Measurements from ENCODE around the gene GNLY. TPM values are rescaled to one million over a fixed set of nuclear protein-coding genes. Genes with fewer than 3 reads are reported as not detected.

The GNLY gene
- total RNA-seq, 2 donors from 2014 or later = not detected

DNA sequence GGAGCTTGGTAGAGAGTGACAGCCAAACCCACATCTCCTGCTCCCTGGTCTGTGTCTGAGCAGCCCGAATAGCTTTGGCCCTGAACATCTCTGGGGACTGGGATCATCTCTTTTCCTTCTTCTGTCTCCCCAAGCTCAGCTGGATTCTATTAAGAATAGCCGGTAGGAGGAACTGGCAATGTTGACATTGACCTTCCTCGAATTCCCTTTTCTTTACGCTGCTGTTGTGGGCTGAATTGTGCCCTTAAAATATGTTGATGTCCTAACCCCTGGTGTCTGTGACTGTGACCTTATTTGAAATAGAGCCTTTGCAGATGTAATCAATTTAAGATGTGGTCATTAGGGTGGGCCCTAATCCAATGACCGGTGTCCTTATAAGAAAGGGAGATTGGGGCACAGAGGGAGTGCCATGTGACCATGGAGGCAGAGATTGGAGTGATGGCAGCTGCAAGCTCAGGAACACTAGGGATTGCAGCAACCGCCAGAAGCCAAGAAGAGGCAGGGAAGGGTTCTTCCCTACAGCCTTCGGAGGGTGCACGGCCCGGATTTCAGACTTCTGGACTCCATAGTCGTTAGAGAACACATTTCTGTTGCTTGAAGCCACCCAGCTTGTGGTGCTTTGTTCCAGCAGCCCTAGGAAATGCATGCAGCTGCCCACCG is 20.3 kb upstream of the GNLY start:
- no peaks in the 10 kb centered on the region for H3K4me1 ChIP-seq (ENCODE audit: control insufficient read depth, insufficient read depth, low read length)
- DNase-seq = no peak
- no peaks in the 10 kb centered on the region for H3K27me3 Mint-ChIP-seq (ENCODE audit: insufficient read depth)
- no peak overlapping the region for H3K27ac ChIP-seq (ENCODE audit: low read depth, low read length)
- no peak overlapping the region for H3K4me3 Mint-ChIP-seq
- WGBS, 2 experiments (ENCODE audit: insufficient coverage in 1 of 2, insufficient read length in 1 of 2) = 90 to 92% methylated on average over 8 to 11 of the region's 11 CpGs
- TF ChIP-seq, protein P1, sequence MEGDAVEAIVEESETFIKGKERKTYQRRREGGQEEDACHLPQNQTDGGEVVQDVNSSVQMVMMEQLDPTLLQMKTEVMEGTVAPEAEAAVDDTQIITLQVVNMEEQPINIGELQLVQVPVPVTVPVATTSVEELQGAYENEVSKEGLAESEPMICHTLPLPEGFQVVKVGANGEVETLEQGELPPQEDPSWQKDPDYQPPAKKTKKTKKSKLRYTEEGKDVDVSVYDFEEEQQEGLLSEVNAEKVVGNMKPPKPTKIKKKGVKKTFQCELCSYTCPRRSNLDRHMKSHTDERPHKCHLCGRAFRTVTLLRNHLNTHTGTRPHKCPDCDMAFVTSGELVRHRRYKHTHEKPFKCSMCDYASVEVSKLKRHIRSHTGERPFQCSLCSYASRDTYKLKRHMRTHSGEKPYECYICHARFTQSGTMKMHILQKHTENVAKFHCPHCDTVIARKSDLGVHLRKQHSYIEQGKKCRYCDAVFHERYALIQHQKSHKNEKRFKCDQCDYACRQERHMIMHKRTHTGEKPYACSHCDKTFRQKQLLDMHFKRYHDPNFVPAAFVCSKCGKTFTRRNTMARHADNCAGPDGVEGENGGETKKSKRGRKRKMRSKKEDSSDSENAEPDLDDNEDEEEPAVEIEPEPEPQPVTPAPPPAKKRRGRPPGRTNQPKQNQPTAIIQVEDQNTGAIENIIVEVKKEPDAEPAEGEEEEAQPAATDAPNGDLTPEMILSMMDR (conservative IDR thresholded peaks at IDR 0.05) = no peak
- no peak overlapping the region for H3K4me3 ChIP-seq (ENCODE audit: low read length)
- no peaks in the 10 kb centered on the region for H3K27me3 ChIP-seq (ENCODE audit: control insufficient read depth, insufficient read depth, low read length, poor library complexity, severe bottlenecking)
- no peak overlapping the region for H3K9ac ChIP-seq (ENCODE audit: extremely low read depth, low read length, poor library complexity, severe bottlenecking)
- H3K27ac Mint-ChIP-seq = no peak overlapping the region
- H3K4me1 Mint-ChIP-seq = peaks cover 10% of the 10 kb centered on the region
- no peaks in the 10 kb centered on the region for H3K36me3 Mint-ChIP-seq (ENCODE audit: low read depth)
- H3K9me3 ChIP-seq (ENCODE audit: control insufficient read depth, low read length) = no peaks in the 10 kb centered on the region
- H3K36me3 ChIP-seq (ENCODE audit: control insufficient read depth, insufficient read depth, low read length) = no peaks in the 10 kb centered on the region
- no peaks in the 10 kb centered on the region for H3K9me3 Mint-ChIP-seq

DNA sequence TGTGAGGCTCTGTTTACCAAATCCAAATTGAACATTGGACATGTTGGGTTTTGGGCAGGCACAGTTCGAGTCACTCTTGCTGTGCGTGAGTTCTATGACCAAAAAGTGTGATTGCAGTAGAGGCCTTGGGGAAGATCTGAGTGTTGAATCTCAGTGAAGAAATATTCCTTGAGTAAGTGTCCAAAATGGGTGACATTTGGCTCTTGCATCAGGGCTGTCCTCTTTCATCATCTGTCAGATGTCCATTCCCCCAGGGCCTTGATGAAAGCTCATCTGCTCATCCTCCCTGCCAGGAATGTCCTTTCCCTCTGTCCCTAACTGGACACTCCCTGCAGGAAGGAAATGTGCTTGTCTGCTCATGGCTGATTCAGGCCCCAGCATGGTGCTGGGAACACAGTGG is 19.7 kb upstream of the GNLY start:
- no peaks in the 10 kb centered on the region for H3K36me3 Mint-ChIP-seq (ENCODE audit: low read depth)
- H3K27ac Mint-ChIP-seq = no peak overlapping the region
- H3K36me3 ChIP-seq (ENCODE audit: control insufficient read depth, insufficient read depth, low read length) = no peaks in the 10 kb centered on the region
- no peaks in the 10 kb centered on the region for H3K27me3 Mint-ChIP-seq (ENCODE audit: insufficient read depth)
- H3K9me3 ChIP-seq (ENCODE audit: control insufficient read depth, low read length) = no peaks in the 10 kb centered on the region
- H3K27me3 ChIP-seq (ENCODE audit: control insufficient read depth, insufficient read depth, low read length, poor library complexity, severe bottlenecking) = no peaks in the 10 kb centered on the region
- peaks cover 9% of the 10 kb centered on the region for H3K4me1 Mint-ChIP-seq
- TF ChIP-seq, protein P1 (conservative IDR thresholded peaks at IDR 0.05) = no peak
- no peaks in the 10 kb centered on the region for H3K4me1 ChIP-seq (ENCODE audit: control insufficient read depth, insufficient read depth, low read length)
- no peaks in the 10 kb centered on the region for H3K9me3 Mint-ChIP-seq
- H3K27ac ChIP-seq (ENCODE audit: low read depth, low read length) = no peak overlapping the region
- 94 to 100% methylated on average over 2 of the region's 2 CpGs for WGBS, 2 experiments (ENCODE audit: insufficient coverage in 1 of 2, insufficient read length in 1 of 2)
- no peak overlapping the region for H3K4me3 ChIP-seq (ENCODE audit: low read length)
- no peak overlapping the region for H3K4me3 Mint-ChIP-seq
- no peak for DNase-seq
- no peak overlapping the region for H3K9ac ChIP-seq (ENCODE audit: extremely low read depth, low read length, poor library complexity, severe bottlenecking)

DNA sequence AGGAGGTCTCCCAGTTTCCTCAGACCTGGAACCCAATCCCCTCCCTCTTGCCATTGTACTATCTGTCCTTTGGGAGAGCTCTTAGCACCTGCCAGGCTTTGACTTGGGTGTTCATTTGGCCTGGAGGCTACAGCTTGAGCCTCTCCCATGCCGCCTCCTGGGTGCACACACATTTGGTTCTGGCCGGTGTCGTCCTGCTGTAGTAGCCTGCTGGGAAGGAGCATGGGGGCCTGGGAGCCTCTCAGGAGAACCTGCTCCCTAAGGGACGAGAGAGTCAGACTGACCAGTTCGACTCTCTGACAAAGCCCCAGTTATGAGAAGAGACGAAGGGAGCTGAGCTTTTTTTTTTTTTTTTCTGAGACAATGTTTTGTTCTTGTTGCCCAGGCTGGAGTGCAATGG is 18.7 kb upstream of the GNLY start:
- Histone ChIP-seq H3K36me3 (ENCODE audit: control insufficient read depth, insufficient read depth, low read length) (no peaks in the 10 kb centered on the region), H3K9ac (ENCODE audit: extremely low read depth, low read length, poor library complexity, severe bottlenecking) (no peak overlapping the region), H3K27me3 (ENCODE audit: control insufficient read depth, insufficient read depth, low read length, poor library complexity, severe bottlenecking) (peaks cover 7% of the 10 kb centered on the region), H3K4me3 (ENCODE audit: low read length) (no peak overlapping the region), H3K4me1 (ENCODE audit: control insufficient read depth, insufficient read depth, low read length) (no peaks in the 10 kb centered on the region), H3K27ac (ENCODE audit: low read depth, low read length) (no peak overlapping the region), H3K9me3 (ENCODE audit: control insufficient read depth, low read length) (no peaks in the 10 kb centered on the region)
- peaks cover 4% of the 10 kb centered on the region for H3K27me3 Mint-ChIP-seq (ENCODE audit: insufficient read depth)
- no peaks in the 10 kb centered on the region for H3K36me3 Mint-ChIP-seq (ENCODE audit: low read depth)
- H3K4me1 Mint-ChIP-seq = peaks cover 8% of the 10 kb centered on the region
- H3K4me3 Mint-ChIP-seq = no peak overlapping the region
- no peak for DNase-seq
- H3K9me3 Mint-ChIP-seq = no peaks in the 10 kb centered on the region
- 96 to 100% methylated on average over 4 to 6 of the region's 6 CpGs for WGBS, 2 experiments (ENCODE audit: insufficient coverage in 1 of 2, insufficient read length in 1 of 2)
- H3K27ac Mint-ChIP-seq = no peak overlapping the region
- TF ChIP-seq, protein P1 (conservative IDR thresholded peaks at IDR 0.05) = no peak

All from endodermal cell (in vitro differentiated cells).